OCI-LY7 (cell line): ENCODE measurements around the gene FCGBP. TPM values are rescaled to one million over a fixed set of nuclear protein-coding genes. Genes with fewer than 3 reads are reported as not detected.

Source experiments
- BruUV-seq: library from RNA; stranded (reverse); fragments of 400-500 nt; replicated peaks from 2 replicates; lab custom pipeline; 2021; lab: Mats Ljungman, UMichigan
- CTCF ChIA-PET: fragments of 300-600 bp; sonication (Branson Sonifier 250); formaldehyde crosslinking; loops from one replicate; lab custom pipeline; 2022; ENCODE audit warnings: antibody characterized with exemption; ENCODE audit not compliant: unreplicated experiment; lab: Charles Lee
- POLR2A ChIA-PET: fragments of 300-600 bp; sonication (Branson Sonifier 250); formaldehyde crosslinking; loops from one replicate; lab custom pipeline; 2022; ENCODE audit warnings: antibody characterized with exemption; lab: Charles Lee
- DNase-seq: peaks from one replicate; pipeline ENCODE4 v3.0.0-alpha.2; 2015; ENCODE audit warnings: low spot score
- H2AFZ ChIP-seq: fragments of 200-600 bp; sonication (generic), shearing (Covaris generic); 2 replicates; pipeline ENCODE4 v1.6.1; 2014; ENCODE audit warnings: mild to moderate bottlenecking, antibody characterized with exemption, low read length, moderate library complexity
- H3K27ac ChIP-seq: fragments of 200-600 bp; sonication (generic); 2 replicates; pipeline ENCODE4 v1.5.1; 2014; ENCODE audit warnings: mixed run types, low read depth, mild to moderate bottlenecking, moderate library complexity, low read length, inconsistent platforms; ENCODE audit not compliant: poor library complexity, severe bottlenecking
- H3K36me3 ChIP-seq: fragments of 200-600 bp; sonication (generic); 2 replicates; pipeline ENCODE4 v1.6.1; 2014; ENCODE audit warnings: mild to moderate bottlenecking, antibody characterized with exemption, low read length, moderate library complexity, mixed read lengths; ENCODE audit not compliant: insufficient read depth
- H3K4me1 ChIP-seq: fragments of 200-600 bp; sonication (generic); 2 replicates; pipeline ENCODE4 v1.5.1; 2014; ENCODE audit warnings: mild to moderate bottlenecking, low read length; ENCODE audit not compliant: insufficient read depth, poor library complexity, severe bottlenecking
- H3K4me2 ChIP-seq: fragments of 200-600 bp; sonication (generic); 2 replicates; pipeline ENCODE4 v1.6.1; 2014; ENCODE audit warnings: mild to moderate bottlenecking, low read length
- H3K4me3 ChIP-seq: fragments of 200-600 bp; sonication (generic); 2 replicates; pipeline ENCODE4 v1.5.1; 2014; ENCODE audit warnings: mild to moderate bottlenecking, low read depth, low read length; ENCODE audit not compliant: poor library complexity, severe bottlenecking
- H3K79me2 ChIP-seq: fragments of 200-600 bp; sonication (generic); 2 replicates; pipeline ENCODE4 v1.6.1; 2016; ENCODE audit warnings: low read depth, mild to moderate bottlenecking, low read length, moderate library complexity, mixed read lengths; ENCODE audit not compliant: insufficient read depth
- H3K9me2 ChIP-seq: fragments of 200-600 bp; sonication (generic); 2 replicates; pipeline ENCODE4 v1.6.1; 2016; ENCODE audit warnings: mild to moderate bottlenecking, low read length, mixed read lengths; ENCODE audit not compliant: insufficient read depth
- H3K9me3 ChIP-seq: fragments of 200-600 bp; sonication (generic); 2 replicates; pipeline ENCODE4 v1.6.1; 2014; ENCODE audit warnings: mild to moderate bottlenecking, mixed run types, low read length, mixed read lengths
- H4K20me1 ChIP-seq: fragments of 200-600 bp; sonication (generic); 2 replicates; pipeline ENCODE4 v1.6.1; 2014; ENCODE audit warnings: mild to moderate bottlenecking, antibody characterized with exemption, low read length, moderate library complexity, mixed read lengths; ENCODE audit not compliant: insufficient read depth
- EZH2phosphoT487 ChIP-seq: fragments of 200-600 bp; sonication (generic); IDR thresholded peaks from 2 replicates; pipeline ENCODE4 v1.6.1; 2018; ENCODE audit warnings: low read depth, borderline replicate concordance, mild to moderate bottlenecking, mixed run types, antibody characterized with exemption, low read length, moderate library complexity, mixed read lengths
- intact Hi-C: fragments of 100-400 bp; cut with micrococcal nuclease; formaldehyde crosslinking; loops from one replicate; pipeline ENCODE4 v1.10.0; 2022; ENCODE audit not compliant: unreplicated experiment
- total RNA-seq, 2 experiments: library from RNA; depleted of rRNA in 1 of 2; stranded (reverse); fragments of >200 nt in 1 of 2; shearing (Covaris generic) in 1 of 2; gene quantifications; 2 replicates each; pipeline ENCODE4 v1.2.3, GENCODE V29; 2014 to 2022
- TF ChIP-seq, protein P1 (sequence below): fragments of 200-600 bp; sonication (generic); conservative IDR thresholded peaks from 2 replicates; pipeline ENCODE4 v1.5.1; 2014; ENCODE audit warnings: mild to moderate bottlenecking, antibody characterized with exemption, low read length, moderate library complexity, mixed read lengths

FCGBP gene
- total RNA-seq, 2 experiments from 2014 or later = 0.41 to 1.7 TPM

DNA sequence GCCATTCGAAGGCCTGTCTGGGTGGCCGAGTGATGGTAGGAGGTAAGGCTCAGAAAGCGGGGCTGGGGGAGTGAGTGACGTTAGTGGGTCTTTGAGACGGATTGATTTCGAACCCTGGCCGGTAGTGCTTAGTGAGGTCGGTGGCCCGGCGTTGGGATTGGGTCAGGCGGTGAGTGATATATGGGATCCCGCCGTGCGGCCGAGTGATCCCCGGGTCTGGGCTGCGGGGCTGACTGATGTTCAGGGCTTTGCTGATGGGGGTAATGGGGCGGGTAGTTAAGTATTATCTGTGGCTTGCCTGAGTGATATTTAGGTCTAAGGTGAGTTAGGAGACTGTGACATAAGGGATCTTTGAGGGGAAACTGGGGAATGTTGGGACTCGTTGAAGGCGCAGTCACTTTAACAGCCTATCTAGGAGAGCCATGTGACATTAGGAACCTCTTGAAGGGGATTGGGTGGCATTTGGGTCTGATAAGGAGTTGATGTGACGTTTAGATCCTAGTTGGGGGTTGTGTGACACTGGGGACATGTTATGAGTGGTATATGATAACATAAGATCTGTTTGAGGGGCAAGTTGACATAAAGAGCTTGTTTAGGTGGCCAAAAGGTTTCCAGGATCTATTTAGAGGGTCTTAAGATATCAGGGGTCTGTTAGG is 37.1 kb upstream of the FCGBP start:
- ChIA-PET CTCF (interaction anchor here (0.5 to 1.6 kb wide), 5 partner anchors 10 to 31 kb away, joined by 3 to 8 read pairs (median 3); no protein-coding TSS in a partner anchor), POLR2A (interaction anchor here (1.1 to 1.9 kb wide), 5 partner anchors 11 to 126 kb away, joined by 3 to 8 read pairs (median 5); no protein-coding TSS in a partner anchor)
- H4K20me1 ChIP-seq = no peaks in the 10 kb centered on the region
- DNase-seq = no peak
- H3K27ac ChIP-seq = no peak overlapping the region
- peak overlapping the region; percentile 82 for H3K4me2 ChIP-seq
- peak overlapping the region; percentile 86 for H3K4me3 ChIP-seq
- H3K9me2 ChIP-seq = no peaks in the 10 kb centered on the region
- peaks cover 36% of the 10 kb centered on the region for H3K36me3 ChIP-seq
- no TSS peak for BruUV-seq
- H2AFZ ChIP-seq = peak overlapping the region; percentile 47; the same call in 1 of the 2 replicates
- intact Hi-C loops = loop anchor here (1.0 to 5.0 kb wide), 3 partner anchors 25 to 179 kb away; no protein-coding TSS in a partner anchor
- no peak for TF ChIP-seq EZH2phosphoT487
- TF ChIP-seq, protein P1, sequence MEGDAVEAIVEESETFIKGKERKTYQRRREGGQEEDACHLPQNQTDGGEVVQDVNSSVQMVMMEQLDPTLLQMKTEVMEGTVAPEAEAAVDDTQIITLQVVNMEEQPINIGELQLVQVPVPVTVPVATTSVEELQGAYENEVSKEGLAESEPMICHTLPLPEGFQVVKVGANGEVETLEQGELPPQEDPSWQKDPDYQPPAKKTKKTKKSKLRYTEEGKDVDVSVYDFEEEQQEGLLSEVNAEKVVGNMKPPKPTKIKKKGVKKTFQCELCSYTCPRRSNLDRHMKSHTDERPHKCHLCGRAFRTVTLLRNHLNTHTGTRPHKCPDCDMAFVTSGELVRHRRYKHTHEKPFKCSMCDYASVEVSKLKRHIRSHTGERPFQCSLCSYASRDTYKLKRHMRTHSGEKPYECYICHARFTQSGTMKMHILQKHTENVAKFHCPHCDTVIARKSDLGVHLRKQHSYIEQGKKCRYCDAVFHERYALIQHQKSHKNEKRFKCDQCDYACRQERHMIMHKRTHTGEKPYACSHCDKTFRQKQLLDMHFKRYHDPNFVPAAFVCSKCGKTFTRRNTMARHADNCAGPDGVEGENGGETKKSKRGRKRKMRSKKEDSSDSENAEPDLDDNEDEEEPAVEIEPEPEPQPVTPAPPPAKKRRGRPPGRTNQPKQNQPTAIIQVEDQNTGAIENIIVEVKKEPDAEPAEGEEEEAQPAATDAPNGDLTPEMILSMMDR = no peak
- H3K9me3 ChIP-seq = no peaks in the 10 kb centered on the region
- peaks cover 23% of the 10 kb centered on the region for H3K4me1 ChIP-seq
- peaks cover 15% of the 10 kb centered on the region for H3K79me2 ChIP-seq

DNA sequence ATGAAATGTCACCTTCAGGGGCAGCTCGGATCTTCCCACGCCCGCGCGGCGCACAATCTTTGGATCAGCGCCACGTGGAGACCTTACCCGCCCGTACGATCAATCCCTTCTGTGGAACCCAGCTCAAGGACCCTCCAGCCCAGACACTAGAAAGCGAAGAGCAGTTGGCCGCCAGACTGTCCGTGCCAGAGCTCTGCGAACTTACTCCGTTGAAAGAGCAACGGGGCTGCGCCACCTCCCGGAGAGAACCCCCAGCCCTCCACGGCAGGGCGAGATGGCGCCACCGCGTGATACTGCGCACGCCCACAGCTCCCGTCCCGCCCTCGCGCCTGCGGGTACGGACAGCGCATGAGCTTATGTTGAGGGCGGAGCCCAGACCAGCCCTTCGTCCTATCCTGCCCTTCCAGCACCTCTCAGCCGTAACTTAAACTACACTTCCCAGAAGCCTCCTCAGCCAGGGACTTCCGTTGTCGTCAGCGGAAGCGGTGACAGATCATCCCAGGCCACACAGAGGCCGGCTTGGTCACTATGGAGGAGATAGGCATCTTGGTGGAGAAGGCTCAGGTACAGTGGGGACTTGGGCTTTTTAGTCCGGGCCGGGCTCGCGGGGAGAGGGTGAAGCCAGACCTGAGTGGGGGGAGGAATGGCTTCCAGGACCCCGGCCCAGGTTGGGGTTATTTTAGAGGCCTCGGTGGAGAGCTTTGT is 36.4 kb upstream of the FCGBP start, which contains the start of gene PSMC4:
Gene PSMC4 (plus strand): TSS at position 491 of the 705 bp plus-strand sequence. CDS start 38 bp downstream, at position 529.
- TF ChIP-seq, protein P1 = peak; percentile 93
- TF ChIP-seq EZH2phosphoT487 = no peak
- Histone ChIP-seq H3K27ac (peak within 1 kb of the TSS; percentile 60), H4K20me1 (no peaks in the 10 kb centered on the region), H3K4me3 (peak within 1 kb of the TSS; percentile 86), H2AFZ (peak within 1 kb of the TSS; percentile 64; the same call in 1 of the 2 replicates), H3K4me1 (peaks cover 23% of the 10 kb centered on the region), H3K36me3 (peaks cover 36% of the 10 kb centered on the region), H3K9me2 (no peaks in the 10 kb centered on the region), H3K79me2 (peaks cover 15% of the 10 kb centered on the region), H3K9me3 (no peaks in the 10 kb centered on the region), H3K4me2 (peak within 1 kb of the TSS; percentile 84)
- CTCF ChIA-PET = interaction anchor here (0.5 to 1.7 kb wide), 11 partner anchors 9 to 101 kb away, joined by 3 to 8 read pairs (median 3); no protein-coding TSS in a partner anchor
- intact Hi-C loops = loop anchor here (1.0 to 5.0 kb wide), 4 partner anchors 25 to 178 kb away; no protein-coding TSS in a partner anchor
- POLR2A ChIA-PET = interaction anchor here (0.5 to 2.2 kb wide), 19 partner anchors 8 to 346 kb away, joined by 3 to 12 read pairs (median 4); partner anchors contain the start of genes FBL, ZNF546 and ZNF780A
- peak; percentile 99 for DNase-seq
- no TSS peak for BruUV-seq
